IPS DF 4.7 (cell line): Measurements from ENCODE around the gene MADCAM1.

Experiments
- DNase-seq: peaks from one replicate; pipeline ENCODE4 v3.0.0-alpha.2; 2013; ENCODE audit warnings: low spot score; ENCODE audit errors: extremely low read depth

MADCAM1 gene

GRCh38 chr19:548886-549830 lies 52.9 kb downstream of the MADCAM1 start:
- no peak for DNase-seq

GRCh38 chr19:554817-555216 lies 58.5 kb downstream of the MADCAM1 start:
- no peak for DNase-seq
